ENCODE results near the gene DPF1.

GRCh38 chr19:38184815-38185214 is 39.2 kb downstream of the DPF1 start:
- TF ChIP-seq CTCF (IDR thresholded peaks at IDR 0.05) (no peak), POLR2A (IDR thresholded peaks at IDR 0.05) (no peak)

Data from uterus (tissue), 2 donors.